Fibroblast of peridontal ligament (primary cell): ENCODE data around the gene RSU1.
A peak's percentile ranks its signal among the peaks of the same experiment; 100 is the strongest.

ENCODE experiments used
- DNase-seq: peaks from one replicate; pipeline ENCODE4 v3.0.0-alpha.2; 2010; ENCODE audit errors: extremely low read depth

Gene RSU1

GRCh38 chr10:16741540-16741939 lies 75.7 kb downstream of the RSU1 start:
- no peak for DNase-seq

- DNase-seq: no peak
Observed at GRCh38 chr10:16737420-16737819, 79.8 kb downstream of the RSU1 start.

- no peak for DNase-seq
Observed at GRCh38 chr10:16735671-16736070, 81.6 kb downstream of the RSU1 start.

GRCh38 chr10:16732376-16732775 lies 84.8 kb downstream of the RSU1 start:
- no peak for DNase-seq

- DNase-seq: no peak
Observed at GRCh38 chr10:16728266-16728665, 89.0 kb downstream of the RSU1 start.

GRCh38 chr10:16727666-16728065 lies 89.6 kb downstream of the RSU1 start:
- no peak for DNase-seq

- DNase-seq: no peak
Observed at GRCh38 chr10:16724509-16724908, 92.7 kb downstream of the RSU1 start.

GRCh38 chr10:16720812-16721211 lies 96.4 kb downstream of the RSU1 start:
- DNase-seq: no peak

GRCh38 chr10:16717622-16718395 lies 99.4 kb downstream of the RSU1 start:
- DNase-seq: peak; percentile 96

- DNase-seq: no peak
Observed at GRCh38 chr10:16716051-16716450, 101.2 kb downstream of the RSU1 start.

- DNase-seq: no peak
Observed at GRCh38 chr10:16713290-16713689, 103.9 kb downstream of the RSU1 start.

GRCh38 chr10:16712883-16713282 lies 104.3 kb downstream of the RSU1 start:
- no peak for DNase-seq

- no peak for DNase-seq
Observed at GRCh38 chr10:16700331-16700730, 116.9 kb downstream of the RSU1 start.

GRCh38 chr10:16699435-16700057 lies 117.7 kb downstream of the RSU1 start:
- no peak for DNase-seq

- no peak for DNase-seq
Observed at GRCh38 chr10:16698461-16698860, 118.8 kb downstream of the RSU1 start.

- no peak for DNase-seq
Observed at GRCh38 chr10:16690417-16690816, 126.8 kb downstream of the RSU1 start.

GRCh38 chr10:16689696-16690095 lies 127.5 kb downstream of the RSU1 start:
- no peak for DNase-seq

GRCh38 chr10:16689227-16689626 lies 128.0 kb downstream of the RSU1 start:
- DNase-seq: no peak

- no peak for DNase-seq
Observed at GRCh38 chr10:16686054-16686902, 130.9 kb downstream of the RSU1 start.

GRCh38 chr10:16685551-16685950 lies 131.7 kb downstream of the RSU1 start:
- DNase-seq: no peak

GRCh38 chr10:16681521-16681920 lies 135.7 kb downstream of the RSU1 start:
- no peak for DNase-seq

- DNase-seq: no peak
Observed at GRCh38 chr10:16679511-16679910, 137.7 kb downstream of the RSU1 start.

- DNase-seq: no peak
Observed at GRCh38 chr10:16675334-16675733, 141.9 kb downstream of the RSU1 start.
